T-helper 1 cell treated with Interleukin-12 subunit alpha and Interleukin-12 subunit beta and Interleukin-4 antibody, amounts not matched to agents 30 ng/mL and 1 ng/mL, for 36 hours (primary cell): ENCODE results near the gene LY86. TPM values are rescaled to one million over a fixed set of nuclear protein-coding genes. Genes with fewer than 3 reads are reported as not detected.
"Not testable (repeated sequence)": the region's sequence is repeated elsewhere in the genome, so short reads cannot be mapped to it uniquely, and the experiment has no call there.

Experiments used
- intact Hi-C: fragments of 100-400 bp; cut with micrococcal nuclease; formaldehyde crosslinking; loops from one replicate; pipeline ENCODE4 v1.15.1; 2024
- total RNA-seq: library from RNA; stranded (reverse); gene quantifications from 2 replicates; pipeline ENCODE4 v1.2.3, GENCODE V29; 2022

Gene LY86
- total RNA-seq, 1 donor from 2014 or later = 5.8 TPM

DNA sequence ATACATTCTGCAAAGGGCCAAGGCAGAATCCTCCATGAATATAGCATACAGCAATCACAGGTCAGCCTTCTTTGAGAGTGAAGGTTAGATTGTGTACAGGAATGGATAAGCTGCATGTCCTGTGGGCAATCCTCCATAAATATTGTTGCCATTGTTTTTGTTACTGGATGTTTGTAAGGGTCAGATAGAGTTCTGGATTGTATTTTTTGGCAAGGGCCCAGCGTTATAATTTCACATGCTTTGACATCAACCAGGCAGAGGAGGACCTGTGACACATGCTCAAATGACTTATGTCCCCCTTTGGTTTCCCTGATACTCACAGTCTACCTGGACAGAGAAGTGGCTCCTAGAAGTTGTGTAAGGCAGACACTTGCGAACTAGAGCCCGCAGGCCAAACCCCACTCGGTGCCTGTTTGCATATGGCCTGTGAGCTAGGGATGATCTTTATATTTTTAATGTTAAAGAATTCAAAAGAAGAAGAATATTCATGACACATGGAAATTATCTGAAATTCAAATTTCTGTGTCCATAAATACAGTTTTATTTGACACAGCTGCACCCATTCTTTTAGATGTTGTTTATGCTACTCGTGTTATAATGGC lies 5.4 kb downstream of the LY86 start:
- intact Hi-C loops = loop anchor here (1.0 to 10.0 kb wide), 4 partner anchors 20 to 1589 kb away; partner anchors contain the start of gene RPP40

DNA sequence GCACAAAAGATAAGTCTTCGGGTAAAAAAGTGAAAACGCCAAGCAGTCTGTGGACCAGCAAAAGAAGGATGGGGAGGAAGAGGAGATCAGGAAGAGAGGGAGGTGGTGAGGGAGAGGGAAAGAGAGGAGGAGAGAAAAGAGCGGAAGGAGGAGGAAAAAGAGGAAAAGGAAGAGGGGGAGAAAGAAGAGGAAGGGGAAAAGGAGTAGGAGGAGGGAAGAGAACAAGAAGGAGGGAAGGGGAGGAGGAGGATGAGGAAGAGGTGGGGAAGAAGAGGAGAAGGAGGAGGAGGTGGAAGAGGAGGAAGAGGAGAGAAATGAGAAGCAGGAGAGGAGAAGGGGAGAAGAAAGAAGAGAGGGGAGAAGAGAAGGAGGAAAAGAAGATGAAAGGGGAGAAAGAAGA lies 6.5 kb downstream of the LY86 start:
- intact Hi-C loops = loop anchor here (10.0 kb wide), 1 partner anchor 1590 kb away; the partner anchor contains the start of gene RPP40

DNA sequence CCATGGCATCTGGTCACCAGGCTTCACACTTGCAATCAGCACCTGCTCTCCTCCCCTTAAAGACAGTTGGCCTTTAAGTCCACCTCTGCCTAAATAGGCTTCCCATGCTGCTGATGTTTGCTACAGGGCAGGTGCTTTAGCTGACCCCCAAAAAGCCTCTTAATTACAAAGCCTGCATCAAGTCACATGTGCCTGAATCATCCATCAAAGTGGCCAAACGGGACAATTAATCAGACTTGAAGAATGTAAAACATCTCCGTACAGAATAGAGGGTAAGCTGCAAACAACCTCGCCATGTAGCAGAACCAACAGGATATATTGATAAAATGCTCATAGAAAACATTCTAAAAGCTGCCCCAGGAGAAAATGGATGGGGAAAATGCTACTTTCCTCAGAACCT lies 7.4 kb downstream of the LY86 start:
- intact Hi-C loops = loop anchor here (10.0 kb wide), 1 partner anchor 1591 kb away; the partner anchor contains the start of gene RPP40

DNA sequence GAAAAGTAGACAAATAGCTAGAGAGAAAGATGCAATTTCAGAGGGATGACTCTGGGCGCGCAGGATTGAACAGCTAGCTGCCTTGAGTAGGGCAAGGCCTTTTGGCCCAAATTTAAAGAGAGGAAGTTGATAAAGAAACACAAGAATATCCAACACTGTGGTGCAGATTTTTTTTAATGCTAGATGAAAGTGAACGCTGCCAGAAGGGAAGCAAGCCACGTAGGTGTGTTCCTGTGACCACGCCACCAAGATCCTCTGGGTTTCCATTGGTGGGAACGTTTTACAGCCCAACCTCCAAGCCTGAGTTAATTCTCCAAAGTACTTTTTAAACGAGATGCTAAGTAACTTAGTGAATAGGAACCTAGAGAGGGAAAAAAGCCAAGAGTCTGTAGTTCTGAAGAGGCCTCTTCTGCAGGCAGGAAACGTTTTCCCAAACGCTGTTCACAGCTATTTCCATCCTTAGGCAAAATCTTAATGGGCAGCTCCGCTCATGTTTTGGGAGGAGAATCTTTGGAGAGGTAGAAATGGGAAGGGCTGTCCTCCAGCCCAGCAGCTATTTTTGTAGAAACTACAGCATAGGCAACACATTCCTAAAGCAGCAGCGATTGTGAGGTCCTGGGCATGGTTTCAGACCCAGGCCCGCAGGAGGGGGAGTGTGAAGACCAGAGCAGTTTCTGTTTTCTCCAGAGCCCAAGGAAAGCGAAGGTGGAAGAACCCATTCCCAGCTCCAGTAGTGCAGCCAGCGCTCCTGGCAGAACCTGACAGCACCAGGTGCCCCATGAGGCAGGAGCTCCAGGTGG lies 8.2 kb downstream of the LY86 start:
- intact Hi-C loops = loop anchor here (10.0 kb wide), 1 partner anchor 1592 kb away; the partner anchor contains the start of gene RPP40

DNA sequence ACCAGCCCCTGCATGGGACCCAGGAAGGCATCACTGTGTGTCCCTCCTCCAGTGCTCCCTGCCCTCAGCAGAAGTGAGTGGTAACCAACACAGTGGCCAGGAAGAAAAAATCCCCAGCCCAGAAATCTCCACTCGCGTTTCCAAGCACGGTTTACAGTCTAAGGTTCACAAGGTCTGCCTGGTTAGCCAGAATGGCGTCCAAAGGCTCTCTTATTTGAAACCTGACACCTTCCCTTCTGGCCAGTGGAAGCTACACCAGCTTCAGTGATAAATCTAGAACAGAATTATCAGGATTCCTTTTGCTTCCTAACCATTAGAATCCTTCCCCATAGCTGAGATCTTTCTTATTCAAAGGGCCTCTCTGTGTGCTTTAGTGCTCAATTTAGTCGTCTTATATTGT lies 9.2 kb downstream of the LY86 start:
- intact Hi-C loops = loop anchor here (10.0 kb wide), 1 partner anchor 1593 kb away; the partner anchor contains the start of gene RPP40

DNA sequence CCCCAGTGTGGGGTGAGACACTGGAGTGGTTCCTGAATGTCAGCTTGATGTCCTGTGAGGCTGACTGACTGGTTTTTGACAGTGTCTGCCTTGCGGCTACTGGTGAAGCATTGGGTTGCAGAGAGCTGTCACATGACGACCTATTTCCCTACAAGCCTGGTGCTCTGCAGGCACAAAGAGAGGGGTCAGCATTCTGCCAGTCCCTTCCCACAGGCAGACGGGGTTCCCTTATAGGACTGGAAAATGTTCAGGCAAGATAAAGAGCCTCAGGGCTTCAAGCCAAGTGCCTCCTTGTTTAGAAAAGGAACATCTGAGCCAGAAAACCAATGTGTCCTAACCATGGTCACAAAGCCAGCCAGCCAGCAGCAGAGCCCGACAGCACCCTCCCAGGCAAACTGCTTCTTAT lies 11.0 kb downstream of the LY86 start:
- intact Hi-C loops = loop anchor here (10.0 kb wide), 1 partner anchor 1595 kb away; the partner anchor contains the start of gene RPP40

DNA sequence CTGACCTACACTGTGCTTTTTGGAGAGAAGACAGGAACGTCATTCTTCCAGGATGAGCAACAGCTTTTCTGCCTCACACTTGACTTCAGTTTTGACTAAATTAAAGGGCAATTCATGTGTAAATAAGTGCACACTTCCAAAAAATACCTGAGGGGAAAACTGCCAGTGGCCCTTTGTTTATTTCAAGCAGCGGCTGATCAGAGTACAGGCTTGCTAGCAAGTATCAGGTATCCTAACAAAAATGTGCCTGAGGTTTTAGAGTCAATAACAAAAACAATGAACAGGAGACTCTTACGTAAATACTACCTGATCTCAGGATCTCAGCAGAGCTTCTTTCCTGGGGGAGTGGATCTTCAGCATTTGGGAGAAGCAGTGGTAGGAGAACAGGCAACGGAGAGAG lies 12.4 kb downstream of the LY86 start:
- intact Hi-C loops = no loop called here

DNA sequence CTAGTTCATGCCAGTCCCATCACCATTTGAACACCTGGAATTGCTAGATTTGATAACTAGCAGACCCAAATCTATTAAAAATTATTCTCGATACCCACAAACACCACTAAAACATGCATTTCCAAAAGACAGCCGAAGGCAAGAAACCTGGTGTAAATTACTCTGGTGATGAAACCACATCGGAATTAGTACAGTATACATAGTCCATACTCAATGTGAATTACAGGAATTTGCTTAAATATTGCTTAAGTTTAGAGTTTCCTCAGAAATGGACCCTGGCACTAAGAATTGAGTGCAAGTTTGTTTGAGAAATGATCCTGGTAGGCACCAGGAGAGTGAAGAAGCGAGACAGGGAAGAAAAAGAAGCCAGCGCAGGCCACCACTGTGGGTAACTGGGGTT lies 13.7 kb downstream of the LY86 start:
- intact Hi-C loops = no loop called here

DNA sequence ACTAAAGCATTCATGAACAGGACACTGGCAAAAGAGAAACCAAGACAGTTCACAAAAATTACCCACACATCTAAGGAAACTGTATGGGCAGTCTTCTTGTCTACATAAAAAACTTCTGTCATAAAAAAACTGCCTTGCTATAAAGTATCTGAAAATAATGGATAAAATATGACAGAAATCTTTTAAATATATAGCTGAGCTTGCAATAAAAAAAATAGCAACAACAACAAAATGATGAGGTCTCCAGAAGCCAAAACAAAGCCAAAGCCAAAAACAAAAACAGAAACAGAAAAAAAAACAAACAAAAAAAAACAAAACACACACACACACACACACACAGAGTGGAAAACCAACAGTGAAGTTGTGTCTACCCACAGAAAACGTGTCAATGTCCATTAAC lies 14.8 kb downstream of the LY86 start:
- intact Hi-C loops = no loop called here

DNA sequence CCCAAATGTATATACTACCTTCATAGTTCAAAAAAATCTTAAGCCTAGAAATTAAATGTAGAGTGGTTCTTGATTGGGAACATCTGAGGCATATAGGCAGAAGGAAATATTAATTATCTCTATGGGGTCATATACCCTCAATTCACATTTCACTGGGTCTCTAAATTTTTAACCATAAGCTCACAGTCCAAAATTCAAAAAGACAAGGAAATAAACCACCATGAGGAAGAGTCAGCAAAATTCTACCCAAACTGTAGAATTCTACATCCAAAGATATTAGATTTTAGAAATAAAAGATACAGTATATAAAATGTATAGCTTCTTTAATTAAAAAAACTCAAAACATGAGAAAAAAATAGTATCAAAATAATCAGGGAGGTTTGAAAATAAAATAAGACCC lies 15.5 kb downstream of the LY86 start:
- intact Hi-C loops = no loop called here

DNA sequence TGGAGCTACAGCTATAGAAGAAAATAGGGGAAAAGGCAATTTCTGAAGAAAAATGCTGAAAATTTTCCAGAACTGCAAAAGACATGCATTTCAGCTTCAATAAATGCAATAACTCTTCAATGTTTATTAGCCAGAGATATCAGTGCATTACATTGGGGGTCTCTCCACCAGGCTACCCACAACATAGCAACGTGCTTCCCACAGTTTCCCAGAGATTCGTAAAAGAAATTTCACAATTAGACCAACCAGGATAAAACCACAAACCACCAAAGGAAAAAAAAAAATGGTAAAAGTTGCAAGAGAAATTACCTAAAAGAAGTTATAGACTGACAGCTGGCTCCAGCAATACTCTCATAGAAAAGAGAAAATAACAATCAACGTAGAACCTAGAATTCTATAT lies 16.0 kb downstream of the LY86 start:
- intact Hi-C loops = no loop called here

DNA sequence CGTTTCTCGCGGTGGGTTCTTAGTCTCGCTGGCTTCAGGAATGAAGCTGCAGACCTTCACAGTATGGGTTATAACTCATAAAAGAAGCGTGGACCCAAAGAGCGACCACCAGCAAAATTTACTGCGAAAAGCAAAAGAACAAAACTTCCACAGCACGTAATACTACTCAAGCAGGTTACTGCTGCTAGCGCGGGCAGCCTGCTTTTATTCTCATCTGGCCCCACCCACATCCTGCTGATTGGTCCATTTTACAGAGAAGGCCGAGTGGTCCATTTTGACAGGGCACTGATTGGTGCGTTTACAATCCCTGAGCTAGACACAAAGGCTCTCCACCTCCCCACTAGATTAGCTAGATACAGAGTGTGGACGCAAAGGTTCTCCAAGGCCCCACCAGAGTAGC lies 17.4 kb downstream of the LY86 start:
- intact Hi-C loops = no loop called here

DNA sequence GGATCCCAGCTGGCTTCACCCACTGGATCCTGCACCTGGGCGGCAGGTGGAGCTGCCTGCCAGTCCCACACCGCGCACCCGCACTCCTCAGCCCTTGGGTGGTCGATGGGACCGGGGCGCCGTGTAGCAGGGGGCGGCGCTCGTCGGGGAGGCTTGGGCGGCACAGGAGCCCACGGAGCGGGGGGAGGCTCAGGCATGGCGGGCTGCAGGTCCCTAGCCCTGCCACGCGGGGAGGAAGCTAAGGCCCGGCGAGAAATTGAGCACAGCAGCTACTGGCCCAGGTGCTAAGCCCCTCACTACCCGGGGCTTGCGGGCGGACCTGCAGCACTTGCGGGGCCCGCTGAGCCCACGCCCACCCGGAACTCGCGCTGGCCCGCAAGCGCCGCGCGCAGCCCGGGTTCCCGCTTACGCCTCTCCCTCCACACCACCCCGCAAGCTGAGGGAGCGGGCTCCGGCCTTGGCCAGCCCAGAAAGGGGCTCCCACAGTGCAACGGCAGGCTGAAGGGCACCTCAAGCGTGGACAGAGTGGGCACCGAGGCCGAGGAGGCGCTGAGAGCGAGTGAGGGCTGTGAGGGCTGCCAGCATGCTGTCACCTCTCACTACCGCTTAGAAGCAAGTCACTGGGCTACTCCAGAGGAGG lies 18.0 kb downstream of the LY86 start:
- intact Hi-C loops = not testable (repeated sequence)

DNA sequence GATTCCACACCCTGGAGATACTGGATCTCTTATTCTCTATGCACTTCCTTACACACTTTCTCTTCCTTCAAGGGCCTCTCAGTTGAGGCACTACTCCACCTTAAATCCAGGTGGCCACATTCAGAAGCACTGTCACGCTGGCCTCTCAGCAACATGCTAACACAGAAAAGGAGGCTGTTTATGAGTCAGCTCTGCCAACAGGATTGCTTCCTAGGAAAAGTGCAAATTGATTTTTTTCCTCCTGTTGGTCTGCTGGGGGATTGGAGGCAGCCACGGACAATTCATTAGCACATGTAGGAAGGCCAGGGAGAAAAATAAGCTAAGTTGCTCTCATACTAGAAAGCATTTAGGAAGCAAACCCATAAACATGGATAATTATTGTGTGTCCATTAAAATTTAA lies 20.9 kb downstream of the LY86 start:
- intact Hi-C loops = no loop called here

DNA sequence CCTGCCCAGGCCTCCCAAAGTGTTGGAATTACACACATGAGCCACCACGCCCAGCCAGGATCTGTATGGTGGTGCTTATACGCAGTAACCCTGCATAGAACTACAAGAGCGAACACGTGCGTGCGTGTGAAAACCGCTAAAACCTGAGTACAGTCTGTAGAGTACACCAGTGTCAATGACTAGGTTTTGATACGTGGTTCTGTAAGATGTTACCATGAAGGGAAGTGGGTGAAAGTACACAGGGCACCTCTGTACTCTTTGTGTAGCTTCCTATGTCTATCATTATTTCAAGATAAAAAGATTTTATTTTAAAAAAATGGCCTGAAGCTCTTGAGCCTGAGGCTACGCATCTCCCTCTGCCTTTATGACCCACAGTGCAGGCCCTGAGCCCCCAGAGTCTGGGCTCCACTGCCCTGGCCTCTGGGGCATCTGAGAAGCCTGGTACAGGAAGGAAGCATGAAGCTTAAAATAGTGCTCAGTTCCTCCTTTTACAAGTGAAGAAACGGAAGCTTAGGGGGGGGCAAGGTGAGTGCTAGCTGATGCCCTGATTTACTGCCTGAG lies 21.6 kb downstream of the LY86 start:
- intact Hi-C loops = loop anchor here (1.0 to 5.0 kb wide), 5 partner anchors 22 to 603 kb away; partner anchors contain the start of genes LY86 and NRN1

DNA sequence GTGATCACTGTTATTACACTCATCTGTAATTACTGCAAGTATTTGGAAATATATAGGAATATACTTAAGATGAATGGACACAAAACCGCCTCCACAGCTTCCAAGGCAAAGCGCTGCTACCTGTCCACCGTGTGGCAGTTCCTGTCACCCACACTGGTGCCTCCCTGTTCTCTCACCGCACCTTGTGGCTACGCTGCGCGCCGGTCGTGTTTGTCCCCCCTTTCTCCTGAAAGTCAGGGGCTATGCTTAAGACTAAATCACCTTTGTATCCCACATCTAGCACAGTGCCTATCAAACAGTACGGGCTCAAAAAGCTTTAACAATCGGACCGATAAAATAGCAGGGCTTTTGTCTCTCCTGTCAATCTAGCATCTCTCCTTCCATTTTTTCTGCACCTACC lies 23.0 kb downstream of the LY86 start:
- intact Hi-C loops = loop anchor here (5.0 kb wide), 2 partner anchors 461 to 604 kb away; partner anchors contain the start of gene NRN1

DNA sequence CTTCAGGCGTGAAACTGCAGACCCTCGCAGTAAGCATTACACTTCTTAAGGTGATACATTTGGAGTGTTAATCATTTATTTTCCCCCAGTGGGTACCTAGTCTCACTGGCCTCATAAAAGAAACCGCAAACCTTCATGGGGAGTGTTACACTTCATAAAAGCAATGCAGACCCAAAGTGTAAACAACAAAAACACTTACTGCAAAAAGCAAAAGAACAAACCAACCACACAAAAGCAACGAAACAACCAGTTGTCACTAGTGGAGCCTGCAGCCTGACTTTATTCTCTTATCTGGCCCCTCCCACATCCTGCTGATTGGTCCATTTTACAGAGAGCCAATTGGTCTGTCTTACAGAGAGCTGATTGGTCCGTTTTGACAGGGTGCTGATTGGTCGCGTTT lies 23.8 kb downstream of the LY86 start:
- intact Hi-C loops = loop anchor here (5.0 kb wide), 2 partner anchors 460 to 605 kb away; partner anchors contain the start of gene NRN1

DNA sequence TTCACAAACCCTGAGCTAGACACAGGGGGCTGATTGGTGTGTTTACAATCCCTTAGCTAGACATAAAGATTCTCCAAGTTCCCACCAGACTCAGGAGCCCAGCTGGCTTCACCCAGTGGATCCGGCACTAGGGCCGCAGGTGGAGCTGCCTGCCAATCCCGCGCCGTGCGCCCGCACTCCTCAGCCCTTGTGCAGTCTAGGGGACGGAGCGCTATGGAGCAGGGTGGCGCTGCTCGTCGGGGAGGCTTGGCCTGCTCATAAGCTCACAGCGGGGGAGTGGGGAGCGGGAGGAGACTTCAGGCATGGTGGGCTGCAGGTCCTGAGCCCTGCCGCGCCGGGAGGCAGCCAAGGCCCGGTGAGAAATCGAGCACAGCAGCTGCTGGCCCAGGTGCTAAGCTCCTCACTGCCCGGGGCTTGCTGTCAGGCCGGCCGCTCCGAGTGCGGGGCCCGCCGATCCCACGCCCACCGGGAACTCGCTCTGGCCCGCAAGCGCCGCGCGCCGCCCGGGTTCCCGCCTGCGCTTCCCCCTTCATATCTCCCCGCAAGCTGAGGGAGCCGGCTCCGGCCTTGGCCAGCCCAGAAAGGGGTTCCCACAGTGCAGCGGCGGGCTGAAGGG lies 24.7 kb downstream of the LY86 start:
- intact Hi-C loops = loop anchor here (5.0 kb wide), 2 partner anchors 459 to 606 kb away; partner anchors contain the start of gene NRN1

DNA sequence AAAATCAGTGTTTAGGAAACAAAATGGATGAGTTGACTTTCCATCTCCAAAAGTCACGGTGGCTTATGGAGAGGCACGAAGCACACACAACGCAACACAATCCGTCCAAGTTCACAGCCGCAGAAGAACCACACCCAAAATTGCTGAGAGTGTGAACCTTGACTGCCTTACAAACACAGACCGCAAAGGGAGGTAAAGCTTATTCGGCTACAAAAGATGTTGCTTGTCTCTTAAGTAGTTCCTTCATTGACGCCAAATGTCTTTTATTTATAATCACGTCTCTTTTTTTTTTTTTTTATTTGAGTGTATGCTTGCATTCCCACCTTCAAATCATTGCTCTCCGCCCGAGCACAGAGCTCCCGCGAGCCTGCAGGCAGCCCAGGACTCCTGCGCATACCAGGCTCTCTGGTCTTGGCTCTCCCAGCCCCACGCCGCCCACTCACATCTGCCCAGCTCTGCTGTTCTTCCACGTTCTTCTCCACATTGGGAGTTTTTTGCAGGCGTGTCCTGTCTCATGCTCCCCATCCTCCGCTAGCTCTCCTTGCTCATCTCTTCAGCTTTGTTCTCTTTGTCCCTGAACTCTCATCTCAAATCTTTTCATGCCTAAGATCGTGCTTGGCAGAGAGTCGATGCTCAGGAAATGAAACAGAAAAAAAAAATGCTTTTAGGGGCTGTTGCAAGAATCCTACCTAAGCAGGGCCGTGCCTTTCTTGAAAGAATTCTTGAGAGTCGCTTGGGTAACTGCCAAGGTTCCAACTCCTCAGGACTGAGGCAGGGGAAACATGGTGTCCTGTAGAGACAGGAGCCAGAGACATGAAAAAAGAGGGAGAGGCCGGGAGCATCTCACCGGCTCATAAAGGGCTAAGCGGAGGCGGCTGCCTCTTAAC lies 25.8 kb downstream of the LY86 start:
- intact Hi-C loops = loop anchor here (1.0 to 5.0 kb wide), 7 partner anchors 21 to 607 kb away; partner anchors contain the start of gene NRN1

DNA sequence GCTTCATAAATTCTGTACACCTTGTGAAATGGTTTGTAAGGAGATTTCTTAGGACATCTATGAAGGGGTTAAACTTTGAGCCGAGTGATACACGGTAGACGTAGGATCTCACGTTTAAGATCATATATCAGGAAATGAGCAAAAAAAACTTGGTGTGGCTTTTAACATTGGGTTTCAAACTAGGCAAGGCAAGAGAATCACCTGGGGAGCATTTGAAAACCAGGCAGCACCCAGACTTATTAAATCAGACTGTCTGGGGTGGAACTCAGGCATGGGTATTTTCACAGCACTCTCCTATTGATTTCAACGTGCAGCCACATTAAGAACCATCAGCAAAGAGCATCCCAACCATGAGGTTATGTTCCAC lies 26.4 kb downstream of the LY86 start:
- intact Hi-C loops = loop anchor here (1.0 to 5.0 kb wide), 7 partner anchors 22 to 608 kb away; partner anchors contain the start of gene NRN1
